ENCODE results near the gene SPR. TPM values are rescaled to one million over a fixed set of nuclear protein-coding genes. Genes with fewer than 3 reads are reported as not detected.

Gene SPR
- total RNA-seq (2021; fragmentation: NEBNext Ultra II Directional; extraction: Animal tissue kit (Norgen Biotek cat#: 25700)): 10 to 100 TPM; 17.0 to 21.6 (median 19.0) TPM
- long read RNA-seq, transcript SPR-201 (3 exons, 1,480 nt): major isoform, 38 of 40 reads
- long read RNA-seq, partial matches to known transcripts: 1 of 40 reads
- long read RNA-seq, other reads (novel, unspliced or antisense): 1 of 40 reads

DNA sequence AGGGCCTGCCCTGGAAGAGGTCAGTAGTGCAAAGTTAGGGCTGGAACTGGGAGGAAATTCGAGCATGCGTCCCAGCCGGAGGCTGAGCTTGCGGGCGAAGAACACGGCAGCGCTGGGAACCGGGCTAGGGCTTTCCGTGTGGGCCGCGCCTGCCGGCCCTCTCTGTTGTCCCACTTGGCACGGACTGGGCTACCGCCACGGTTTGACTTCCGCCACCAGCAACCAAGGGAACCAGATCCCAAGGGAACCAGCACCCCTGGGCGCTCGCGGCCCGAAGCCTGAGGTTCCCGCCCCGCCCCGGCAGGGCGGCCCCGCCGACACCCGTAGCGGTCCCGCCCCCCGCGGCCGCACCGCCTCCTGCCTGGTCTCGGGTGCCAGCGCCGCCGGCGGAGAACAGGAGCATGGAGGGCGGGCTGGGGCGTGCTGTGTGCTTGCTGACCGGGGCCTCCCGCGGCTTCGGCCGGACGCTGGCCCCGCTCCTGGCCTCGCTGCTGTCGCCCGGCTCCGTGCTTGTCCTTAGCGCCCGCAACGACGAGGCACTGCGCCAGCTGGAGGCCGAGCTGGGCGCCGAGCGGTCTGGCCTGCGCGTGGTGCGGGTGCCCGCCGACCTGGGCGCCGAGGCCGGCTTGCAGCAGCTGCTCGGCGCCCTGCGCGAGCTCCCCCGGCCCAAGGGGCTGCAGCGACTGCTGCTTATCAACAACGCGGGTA is at the start of gene SPR:
TSS of gene SPR (plus strand) at position 377 of the 708 bp plus-strand sequence. CDS start at position 402, 25 bp downstream.
- peak within 1 kb of the TSS; percentile 12; the same call in 1 of the 2 replicates for H3K27ac Mint-ChIP-seq
- H3K9me3 Mint-ChIP-seq: no peaks in the 10 kb centered on the region
- H3K27me3 Mint-ChIP-seq (ENCODE audit: insufficient read depth): peaks cover 5% of the 10 kb centered on the region
- H3K4me3 Mint-ChIP-seq: peak within 1 kb of the TSS; percentile 82
- H3K4me1 Mint-ChIP-seq (ENCODE audit: low read depth): peaks cover 25% of the 10 kb centered on the region
- peak; percentile 46 for DNase-seq
- TF ChIP-seq CTCF (IDR thresholded peaks at IDR 0.05): no peak
- H3K36me3 Mint-ChIP-seq (ENCODE audit: low read depth): no peaks in the 10 kb centered on the region

DNA sequence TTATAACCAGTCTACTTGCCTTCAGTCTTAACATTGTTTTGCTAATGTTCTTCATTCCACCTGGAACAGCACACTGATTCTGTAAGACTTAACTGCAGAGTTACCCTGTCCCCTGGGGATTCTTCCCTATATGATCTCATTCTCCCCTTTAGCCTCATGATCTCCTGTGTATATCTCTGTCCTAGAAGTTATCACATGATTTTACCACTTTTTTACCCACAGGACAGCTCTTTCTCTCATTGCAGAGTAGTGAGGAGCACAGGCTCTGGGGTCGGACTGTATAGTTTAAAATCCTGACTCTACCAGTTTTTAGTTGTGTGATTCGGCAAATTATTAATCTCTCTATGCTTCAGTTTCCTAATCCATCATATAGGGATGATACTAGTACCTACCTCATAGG is 47.1 kb upstream of the SPR start:
- Mint-ChIP-seq H3K36me3 (ENCODE audit: low read depth) (no peaks in the 10 kb centered on the region), H3K4me1 (ENCODE audit: low read depth) (no peaks in the 10 kb centered on the region), H3K27ac (no peak overlapping the region), H3K9me3 (no peaks in the 10 kb centered on the region), H3K4me3 (no peak overlapping the region), H3K27me3 (ENCODE audit: insufficient read depth) (peaks cover 31% of the 10 kb centered on the region)
- no peak for TF ChIP-seq CTCF (IDR thresholded peaks at IDR 0.05)
- no peak for DNase-seq

- Mint-ChIP-seq H3K27ac (no peak overlapping the region), H3K4me1 (ENCODE audit: low read depth) (no peaks in the 10 kb centered on the region), H3K27me3 (ENCODE audit: insufficient read depth) (peaks cover 26% of the 10 kb centered on the region), H3K4me3 (no peak overlapping the region), H3K36me3 (ENCODE audit: low read depth) (no peaks in the 10 kb centered on the region), H3K9me3 (no peaks in the 10 kb centered on the region)
- TF ChIP-seq CTCF (IDR thresholded peaks at IDR 0.05): no peak
- DNase-seq: no peak
Measured at GRCh38 chr2:72841462-72842125, 45.6 kb upstream of the SPR start.

- H3K27ac Mint-ChIP-seq: no peak overlapping the region
Measured at GRCh38 chr2:72843301-72843700, 43.9 kb upstream of the SPR start.

More at GRCh38 chr2:72843301-72843700, 43.9 kb upstream of the SPR start:
- peaks cover 23% of the 10 kb centered on the region for H3K27me3 Mint-ChIP-seq (ENCODE audit: insufficient read depth)
- H3K4me3 Mint-ChIP-seq: no peak overlapping the region
- H3K9me3 Mint-ChIP-seq: no peaks in the 10 kb centered on the region
- no peak for DNase-seq
- H3K36me3 Mint-ChIP-seq (ENCODE audit: low read depth): no peaks in the 10 kb centered on the region
- TF ChIP-seq CTCF (IDR thresholded peaks at IDR 0.05): no peak
- no peaks in the 10 kb centered on the region for H3K4me1 Mint-ChIP-seq (ENCODE audit: low read depth)
